Parathyroid adenoma (tissue), 2 donors: Measurements from ENCODE around the gene CLDN6.
A peak's percentile ranks its signal among the peaks of the same experiment; 100 is the strongest.

Experiments
- H2AFZ ChIP-seq: fragments of 300-600 bp; sonication (generic); one replicate; pipeline ENCODE4 v1.7.0; 2017; ENCODE audit warnings: antibody characterized with exemption, mild to moderate bottlenecking
- H3K27ac ChIP-seq: fragments of 300-600 bp; sonication (generic); one replicate; pipeline ENCODE4 v1.7.0; 2017
- H3K27me3 ChIP-seq: fragments of 300-600 bp; sonication (generic); one replicate; pipeline ENCODE4 v1.7.0; 2017; ENCODE audit warnings: low read length; ENCODE audit not compliant: control insufficient read depth, insufficient read depth
- H3K36me3 ChIP-seq: fragments of 300-600 bp; sonication (generic); one replicate; pipeline ENCODE4 v1.7.0; 2017; ENCODE audit warnings: low read length; ENCODE audit not compliant: control insufficient read depth, insufficient read depth
- H3K4me1 ChIP-seq: fragments of 300-600 bp; sonication (generic); one replicate; pipeline ENCODE4 v1.7.0; 2017; ENCODE audit warnings: control low read depth
- H3K4me2 ChIP-seq: fragments of 300-600 bp; sonication (generic); one replicate; pipeline ENCODE4 v1.7.0; 2017; ENCODE audit warnings: low read length
- H3K4me3 ChIP-seq: fragments of 300-600 bp; sonication (generic); one replicate; pipeline ENCODE4 v1.7.0; 2017; ENCODE audit warnings: low read depth, low read length
- H3K79me2 ChIP-seq: fragments of 300-600 bp; sonication (generic); one replicate; pipeline ENCODE4 v1.7.0; 2017; ENCODE audit warnings: control low read depth
- H3K9ac ChIP-seq: fragments of 300-600 bp; sonication (generic); one replicate; pipeline ENCODE4 v1.7.0; 2017; ENCODE audit warnings: mild to moderate bottlenecking
- H3K9me3 ChIP-seq: fragments of 300-600 bp; sonication (generic); one replicate; pipeline ENCODE4 v1.7.0; 2017; ENCODE audit warnings: low read length; ENCODE audit not compliant: control insufficient read depth
- CTCF ChIP-seq: fragments of 300-600 bp; sonication (generic); IDR thresholded peaks from one replicate; pipeline ENCODE4 v1.7.0; 2017; ENCODE audit warnings: antibody characterized with exemption, mild to moderate bottlenecking
- donor health status: primary hyperparathyroidism.

Gene CLDN6

GRCh38 chr16:3036726-3037315 is 18.8 kb upstream of the CLDN6 start, which contains the start of gene BICDL2:
BICDL2 (minus strand) TSS chr16:3036944; CDS start chr16:3035496, 1,448 bp downstream.
- Histone ChIP-seq H2AFZ (peak within 1 kb of the TSS; percentile 67), H3K4me2 (peak within 1 kb of the TSS; percentile 48), H3K36me3 (no peaks in the 10 kb centered on the region), H3K4me1 (no peaks in the 10 kb centered on the region), H3K9ac (no peak within 1 kb of the TSS), H3K79me2 (no peaks in the 10 kb centered on the region), H3K27me3 (no peaks in the 10 kb centered on the region), H3K27ac (no peak within 1 kb of the TSS), H3K9me3 (no peaks in the 10 kb centered on the region), H3K4me3 (peak within 1 kb of the TSS; percentile 36)
- TF ChIP-seq CTCF: no peak

GRCh38 chr16:3035972-3036725 is 18.2 kb upstream of the CLDN6 start:
- no peaks in the 10 kb centered on the region for H3K27me3 ChIP-seq
- TF ChIP-seq CTCF: no peak
- H3K79me2 ChIP-seq: no peaks in the 10 kb centered on the region
- H2AFZ ChIP-seq: peak overlapping the region; percentile 67
- H3K4me2 ChIP-seq: peak overlapping the region; percentile 48
- H3K36me3 ChIP-seq: no peaks in the 10 kb centered on the region
- H3K4me1 ChIP-seq: no peaks in the 10 kb centered on the region
- H3K27ac ChIP-seq: no peak overlapping the region
- H3K9me3 ChIP-seq: no peaks in the 10 kb centered on the region
- H3K4me3 ChIP-seq: peak overlapping the region; percentile 36
- H3K9ac ChIP-seq: no peak overlapping the region

- Histone ChIP-seq H3K4me1 (no peaks in the 10 kb centered on the region), H3K79me2 (no peaks in the 10 kb centered on the region), H3K27ac (no peak overlapping the region), H2AFZ (no peak overlapping the region), H3K27me3 (no peaks in the 10 kb centered on the region), H3K4me2 (peak overlapping the region; percentile 48), H3K4me3 (peak overlapping the region; percentile 36), H3K36me3 (no peaks in the 10 kb centered on the region), H3K9me3 (no peaks in the 10 kb centered on the region), H3K9ac (no peak overlapping the region)
- no peak for TF ChIP-seq CTCF
Observed at GRCh38 chr16:3035289-3035971, 17.4 kb upstream of the CLDN6 start.

GRCh38 chr16:3032624-3033023 is 14.6 kb upstream of the CLDN6 start:
- H3K36me3 ChIP-seq: no peaks in the 10 kb centered on the region
- H3K9me3 ChIP-seq: no peaks in the 10 kb centered on the region
- no peak overlapping the region for H3K9ac ChIP-seq
- no peak overlapping the region for H3K4me3 ChIP-seq
- no peak for TF ChIP-seq CTCF
- no peaks in the 10 kb centered on the region for H3K27me3 ChIP-seq
- no peak overlapping the region for H2AFZ ChIP-seq
- H3K79me2 ChIP-seq: no peaks in the 10 kb centered on the region
- H3K4me1 ChIP-seq: no peaks in the 10 kb centered on the region
- H3K4me2 ChIP-seq: no peak overlapping the region
- no peak overlapping the region for H3K27ac ChIP-seq
